Measurements from ENCODE around the gene PMEPA1.
A peak's percentile ranks its signal among the peaks of the same experiment; 100 is the strongest.

PMEPA1 gene

GRCh38 chr20:57702091-57702490 lies 7.7 kb downstream of the PMEPA1 start:
- peaks cover 13% of the 10 kb centered on the region for H3K36me3 Mint-ChIP-seq (ENCODE audit: insufficient read depth)
- H3K27me3 Mint-ChIP-seq: peaks cover 20 to 88% of the 10 kb centered on the region in 2 donors
- DNase-seq (no peak), ATAC-seq (replicated peaks) (no peak)
- no peak overlapping the region for H3K27ac Mint-ChIP-seq
- no peak overlapping the region for H3K4me3 Mint-ChIP-seq
- H3K9me3 Mint-ChIP-seq: no peaks in the 10 kb centered on the region
- peaks cover 0 to 1% of the 10 kb centered on the region in 2 donors for H3K4me1 Mint-ChIP-seq (ENCODE audit: low read depth in 2 of 2)

- DNase-seq (no peak), ATAC-seq (replicated peaks) (no peak)
- Mint-ChIP-seq H3K4me1 (ENCODE audit: low read depth in 2 of 2) (peaks cover 0 to 2% of the 10 kb centered on the region in 2 donors), H3K4me3 (no peak overlapping the region), H3K27ac (no peak overlapping the region), H3K9me3 (no peaks in the 10 kb centered on the region), H3K27me3 (peaks cover 24 to 88% of the 10 kb centered on the region in 2 donors), H3K36me3 (ENCODE audit: insufficient read depth) (peaks cover 11% of the 10 kb centered on the region)
Observed at GRCh38 chr20:57701651-57702050, 8.2 kb downstream of the PMEPA1 start.

- ATAC-seq (replicated peaks): no peak
Observed at GRCh38 chr20:57701090-57701489, 8.7 kb downstream of the PMEPA1 start.

GRCh38 chr20:57699395-57699794 lies 10.4 kb downstream of the PMEPA1 start:
- Mint-ChIP-seq H3K27ac (no peak overlapping the region), H3K27me3 (peaks cover 23 to 77% of the 10 kb centered on the region in 2 donors), H3K4me3 (no peak overlapping the region)

More at GRCh38 chr20:57701090-57701489, 8.7 kb downstream of the PMEPA1 start:
- H3K4me3 Mint-ChIP-seq: no peak overlapping the region
- peaks cover 28 to 91% of the 10 kb centered on the region in 2 donors for H3K27me3 Mint-ChIP-seq
- peaks cover 0 to 2% of the 10 kb centered on the region in 2 donors for H3K4me1 Mint-ChIP-seq (ENCODE audit: low read depth in 2 of 2)
- H3K9me3 Mint-ChIP-seq: no peaks in the 10 kb centered on the region
- H3K36me3 Mint-ChIP-seq (ENCODE audit: insufficient read depth): peaks cover 9% of the 10 kb centered on the region
- no peak overlapping the region for H3K27ac Mint-ChIP-seq
- no peak for DNase-seq

GRCh38 chr20:57698867-57699275 lies 10.9 kb downstream of the PMEPA1 start:
- H3K4me3 Mint-ChIP-seq: no peak overlapping the region
- no peak for DNase-seq
- H3K4me1 Mint-ChIP-seq (ENCODE audit: low read depth in 2 of 2): peaks cover 0 to 2% of the 10 kb centered on the region in 2 donors
- ATAC-seq (replicated peaks): no peak
- peaks cover 8% of the 10 kb centered on the region for H3K36me3 Mint-ChIP-seq (ENCODE audit: insufficient read depth)
- H3K9me3 Mint-ChIP-seq: no peaks in the 10 kb centered on the region
- H3K27ac Mint-ChIP-seq: no peak overlapping the region
- H3K27me3 Mint-ChIP-seq: peaks cover 21 to 76% of the 10 kb centered on the region in 2 donors

More at GRCh38 chr20:57699395-57699794, 10.4 kb downstream of the PMEPA1 start:
- H3K9me3 Mint-ChIP-seq: no peaks in the 10 kb centered on the region
- no peak for DNase-seq
- H3K36me3 Mint-ChIP-seq (ENCODE audit: insufficient read depth): peaks cover 6% of the 10 kb centered on the region
- peaks cover 0 to 2% of the 10 kb centered on the region in 2 donors for H3K4me1 Mint-ChIP-seq (ENCODE audit: low read depth in 2 of 2)
- no peak for ATAC-seq (replicated peaks)

GRCh38 chr20:57698116-57698866 lies 11.5 kb downstream of the PMEPA1 start:
- ATAC-seq (replicated peaks) (peak; percentile 61), DNase-seq (no peak)
- H3K4me3 Mint-ChIP-seq: no peak overlapping the region
- H3K36me3 Mint-ChIP-seq (ENCODE audit: insufficient read depth): peaks cover 9% of the 10 kb centered on the region
- H3K4me1 Mint-ChIP-seq (ENCODE audit: low read depth in 2 of 2): peaks cover 2 to 3% of the 10 kb centered on the region in 2 donors
- no peak overlapping the region for H3K27ac Mint-ChIP-seq
- no peaks in the 10 kb centered on the region for H3K9me3 Mint-ChIP-seq
- peaks cover 21 to 75% of the 10 kb centered on the region in 2 donors for H3K27me3 Mint-ChIP-seq

GRCh38 chr20:57697543-57697942 lies 12.3 kb downstream of the PMEPA1 start:
- no peaks in the 10 kb centered on the region for H3K9me3 Mint-ChIP-seq
- peaks cover 21 to 70% of the 10 kb centered on the region in 2 donors for H3K27me3 Mint-ChIP-seq
- H3K4me3 Mint-ChIP-seq: no peak overlapping the region
- H3K36me3 Mint-ChIP-seq (ENCODE audit: insufficient read depth): peaks cover 4% of the 10 kb centered on the region
- H3K27ac Mint-ChIP-seq: no peak overlapping the region
- ATAC-seq (replicated peaks): no peak
- no peak for DNase-seq
- peaks cover 2 to 4% of the 10 kb centered on the region in 2 donors for H3K4me1 Mint-ChIP-seq (ENCODE audit: low read depth in 2 of 2)

GRCh38 chr20:57696401-57696961 lies 13.3 kb downstream of the PMEPA1 start:
- Mint-ChIP-seq H3K27me3 (peaks cover 21 to 70% of the 10 kb centered on the region in 2 donors), H3K9me3 (no peaks in the 10 kb centered on the region), H3K36me3 (ENCODE audit: insufficient read depth) (peaks cover 2% of the 10 kb centered on the region), H3K27ac (no peak overlapping the region), H3K4me1 (ENCODE audit: low read depth in 2 of 2) (peaks cover 4% of the 10 kb centered on the region in 2 donors), H3K4me3 (no peak overlapping the region)
- no peak for DNase-seq
- ATAC-seq (replicated peaks): no peak

- no peak overlapping the region for H3K27ac Mint-ChIP-seq
- H3K27me3 Mint-ChIP-seq: peaks cover 21 to 69% of the 10 kb centered on the region in 2 donors
- H3K36me3 Mint-ChIP-seq (ENCODE audit: insufficient read depth): peaks cover 2% of the 10 kb centered on the region
- no peak overlapping the region for H3K4me3 Mint-ChIP-seq
- ATAC-seq (replicated peaks) (no peak), DNase-seq (no peak)
- H3K4me1 Mint-ChIP-seq (ENCODE audit: low read depth in 2 of 2): peaks cover 4% of the 10 kb centered on the region in 2 donors
- no peaks in the 10 kb centered on the region for H3K9me3 Mint-ChIP-seq
Observed at GRCh38 chr20:57695940-57696339, 13.9 kb downstream of the PMEPA1 start.

GRCh38 chr20:57695012-57695411 lies 14.8 kb downstream of the PMEPA1 start:
- Mint-ChIP-seq H3K4me3 (no peak overlapping the region), H3K9me3 (no peaks in the 10 kb centered on the region), H3K4me1 (ENCODE audit: low read depth in 2 of 2) (peaks cover 4% of the 10 kb centered on the region in 2 donors), H3K36me3 (ENCODE audit: insufficient read depth) (peaks cover 2% of the 10 kb centered on the region), H3K27me3 (peaks cover 21 to 63% of the 10 kb centered on the region in 2 donors), H3K27ac (no peak overlapping the region)
- no peak for ATAC-seq (replicated peaks)
- DNase-seq: no peak

GRCh38 chr20:57694481-57694880 lies 15.3 kb downstream of the PMEPA1 start:
- Mint-ChIP-seq H3K36me3 (ENCODE audit: insufficient read depth) (peaks cover 2% of the 10 kb centered on the region), H3K4me3 (no peak overlapping the region), H3K27ac (no peak overlapping the region), H3K27me3 (peaks cover 21 to 58% of the 10 kb centered on the region in 2 donors), H3K9me3 (no peaks in the 10 kb centered on the region), H3K4me1 (ENCODE audit: low read depth in 2 of 2) (peaks cover 4% of the 10 kb centered on the region in 2 donors)
- ATAC-seq (replicated peaks) (no peak), DNase-seq (no peak)

- Mint-ChIP-seq H3K4me3 (no peak overlapping the region), H3K27me3 (peaks cover 17 to 51% of the 10 kb centered on the region in 2 donors), H3K4me1 (ENCODE audit: low read depth in 2 of 2) (peaks cover 4% of the 10 kb centered on the region in 2 donors), H3K27ac (no peak overlapping the region), H3K9me3 (no peaks in the 10 kb centered on the region), H3K36me3 (ENCODE audit: insufficient read depth) (peaks cover 2% of the 10 kb centered on the region)
- DNase-seq (no peak), ATAC-seq (replicated peaks) (no peak)
Observed at GRCh38 chr20:57693670-57694329, 16.0 kb downstream of the PMEPA1 start.

GRCh38 chr20:57693002-57693582 lies 16.7 kb downstream of the PMEPA1 start:
- H3K27ac Mint-ChIP-seq: no peak overlapping the region
- ATAC-seq (replicated peaks): no peak
- H3K27me3 Mint-ChIP-seq: peaks cover 17 to 48% of the 10 kb centered on the region in 2 donors
- peaks cover 2% of the 10 kb centered on the region for H3K36me3 Mint-ChIP-seq (ENCODE audit: insufficient read depth)
- no peaks in the 10 kb centered on the region for H3K9me3 Mint-ChIP-seq
- DNase-seq: no peak
- H3K4me1 Mint-ChIP-seq (ENCODE audit: low read depth in 2 of 2): peaks cover 4% of the 10 kb centered on the region in 2 donors
- no peak overlapping the region for H3K4me3 Mint-ChIP-seq

All from effector memory CD8-positive, alpha-beta T cell (primary cell).